C4-2B (cell line): ENCODE measurements around the gene ALDH8A1.

Experiments used
- H3K27ac ChIP-seq: fragments of 450-650 bp; 2 replicates; pipeline ENCODE4 v1.5.1; 2017
- CTCF ChIP-seq: fragments of 450-650 bp; conservative IDR thresholded peaks from 2 replicates; pipeline ENCODE4 v1.5.1; 2017; ENCODE audit warnings: mild to moderate bottlenecking
- ZFX ChIP-seq: fragments of 450-650 bp; IDR thresholded peaks from 2 replicates; pipeline ENCODE4 v1.6.1; 2017

ALDH8A1 gene

DNA sequence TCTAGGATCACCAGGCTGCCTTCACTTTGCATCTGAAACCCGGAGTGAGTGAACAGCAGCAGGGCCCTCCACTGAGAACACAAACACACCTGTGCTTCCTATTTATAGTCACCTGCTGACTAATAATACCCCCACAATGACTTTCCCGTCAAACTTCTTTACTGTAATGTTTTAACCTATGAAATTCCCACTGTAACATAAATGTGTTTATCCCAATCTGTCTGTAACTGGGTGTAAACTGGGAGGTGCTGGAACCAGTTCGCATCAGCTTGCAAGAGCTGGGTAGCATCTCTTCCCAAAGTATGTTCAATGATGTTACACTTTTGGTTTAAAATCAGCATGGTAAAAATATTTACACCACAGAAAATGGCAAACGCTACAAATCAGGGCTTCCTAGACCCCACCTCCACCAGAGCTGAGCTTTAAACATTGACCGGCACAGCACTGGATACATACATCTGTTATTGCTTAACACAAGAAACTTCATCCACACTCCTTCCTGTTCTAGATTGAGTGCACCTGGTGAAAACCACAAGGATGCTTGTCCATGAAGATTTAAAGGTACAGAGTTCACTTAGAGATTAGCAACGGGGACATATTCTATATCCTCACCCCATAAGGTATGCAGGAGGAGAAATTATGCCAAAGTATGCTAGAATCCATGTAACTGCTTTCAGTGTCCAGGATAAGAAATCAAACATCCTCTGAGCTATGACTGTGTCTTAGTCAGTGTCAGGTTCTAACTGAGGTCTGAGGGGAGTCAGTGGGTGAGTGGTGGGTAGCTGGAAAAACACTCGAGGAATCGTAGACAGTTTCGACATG lies 79.0 kb downstream of the ALDH8A1 start:
- H3K27ac ChIP-seq = no peak overlapping the region

DNA sequence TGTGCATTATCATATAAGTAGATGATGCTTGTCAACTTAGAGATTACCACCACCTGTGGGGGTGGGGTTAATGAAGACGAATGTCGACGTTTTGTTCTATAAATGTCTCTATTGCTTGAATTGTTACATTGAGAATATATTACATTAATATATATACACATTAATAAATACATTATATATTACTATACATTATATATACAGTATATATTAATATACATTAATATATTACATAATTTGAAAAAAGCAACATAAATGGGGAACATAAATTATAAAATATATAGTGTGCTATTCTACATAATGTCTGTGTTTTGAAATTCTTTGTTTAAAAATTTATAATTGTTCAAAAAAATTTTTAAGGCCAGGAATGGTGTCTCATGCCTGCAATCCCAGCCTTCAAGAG lies 81.1 kb downstream of the ALDH8A1 start:
- H3K27ac ChIP-seq = no peak overlapping the region

More for the DNA sequence above, 79.0 kb downstream of the ALDH8A1 start:
- TF ChIP-seq ZFX (no peak), CTCF (no peak)

More for the DNA sequence above, 81.1 kb downstream of the ALDH8A1 start:
- TF ChIP-seq CTCF = no peak
- no peak for TF ChIP-seq ZFX
